ENCODE results near the gene KMT2C. TPM values are rescaled to one million over a fixed set of nuclear protein-coding genes. Genes with fewer than 3 reads are reported as not detected.

KMT2C gene
- total and polyA plus RNA-seq, 2 of the 8 experiments (the other 6 are each of a cell fraction or from before 2014, with no cell fraction given), result 9.1 to 40.8 TPM

DNA sequence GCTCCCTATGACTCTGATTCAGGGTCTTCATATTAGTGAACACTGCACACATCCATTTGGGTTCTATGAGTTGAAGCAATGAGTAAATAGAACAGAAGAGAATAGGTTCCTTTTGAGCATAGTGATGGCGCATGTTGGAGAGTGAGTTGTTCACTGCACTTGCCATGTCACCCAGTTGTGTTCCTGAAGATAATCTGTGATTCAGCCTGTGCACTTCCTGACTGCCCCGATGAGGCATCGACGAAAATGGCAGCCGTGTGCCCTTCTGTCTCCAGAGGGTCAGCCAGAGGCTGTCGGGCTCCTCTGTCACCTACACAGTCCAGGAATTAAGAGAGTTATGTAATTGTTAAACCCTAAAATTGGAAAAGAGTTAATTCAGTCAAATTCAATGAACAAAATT is 315.6 kb downstream of the KMT2C start:
- Histone ChIP-seq H4K91ac (replicated peaks; ENCODE audit: insufficient read length, low read length) (no peak overlapping the region), H2BK20ac (ENCODE audit: low read length) (no peak overlapping the region), H3K79me1 (ENCODE audit: low read depth, low read length) (no peaks in the 10 kb centered on the region), H3K9ac (replicated peaks in 1 of 4; ENCODE audit: extremely low read depth in 1 of 4, low read depth in 3 of 4, low read length in 3 of 4) (no peak overlapping the region), H3K4ac (replicated peaks; ENCODE audit: insufficient read length, low read depth, low read length) (no peak overlapping the region), H3K23ac (ENCODE audit: insufficient read length) (no peak overlapping the region), H3K23me2 (ENCODE audit: low read depth, low read length) (no peaks in the 10 kb centered on the region), H4K5ac (ENCODE audit: insufficient read length, low read depth, low read length) (no peak overlapping the region), H2AK5ac (ENCODE audit: low read depth, low read length) (no peak overlapping the region), H3K9me3 (ENCODE audit: insufficient read depth in 2 of 2, low read depth in 1 of 2, low read length in 1 of 2) (no peaks in the 10 kb centered on the region), H2BK5ac (ENCODE audit: low read depth, low read length) (no peak overlapping the region), H2BK12ac (ENCODE audit: low read depth, low read length) (no peak overlapping the region), H2BK15ac (ENCODE audit: low read length) (no peak overlapping the region), H3K4me3 (ENCODE audit: extremely low read depth in 1 of 4, insufficient read depth in 2 of 4, low read depth in 3 of 4, low read length in 4 of 4) (no peak overlapping the region), H4K8ac (ENCODE audit: extremely low read depth, insufficient read depth, low read length) (no peak overlapping the region; the same call in 1 of the 2 replicates), H3K36me3 (ENCODE audit: control insufficient read depth in 2 of 4, insufficient read depth in 4 of 4, low read length in 3 of 4) (peaks cover 4 to 52% (median 32%) of the 10 kb centered on the region in 4 experiments; a peak in 7 of 8 replicates), H3K4me1 (replicated peaks in 1 of 4; ENCODE audit: control insufficient read depth in 3 of 4, insufficient read depth in 4 of 4, low read length in 3 of 4) (no peaks in the 10 kb centered on the region), H3K18ac (ENCODE audit: extremely low read depth, low read length) (no peak overlapping the region), H3K79me2 (ENCODE audit: control insufficient read depth in 1 of 2, insufficient read depth in 2 of 2, low read length in 2 of 2) (no peaks in the 10 kb centered on the region), H3K27ac (ENCODE audit: low read depth, low read length) (no peak overlapping the region), H3K14ac (ENCODE audit: insufficient read length) (no peak overlapping the region), H3K4me2 (ENCODE audit: insufficient read depth in 1 of 2, low read depth in 2 of 2, low read length in 2 of 2) (no peak overlapping the region), H4K20me1 (replicated peaks in 1 of 2; ENCODE audit: control insufficient read depth in 1 of 2, insufficient read depth in 2 of 2, low read length in 2 of 2) (peaks cover 2% of the 10 kb centered on the region in 2 experiments), H3K56ac (replicated peaks; ENCODE audit: insufficient read length, low read depth, low read length) (no peak overlapping the region), H2BK120ac (replicated peaks; ENCODE audit: low read depth, low read length) (no peak overlapping the region), H2AFZ (ENCODE audit: low read length) (no peak overlapping the region), H3K27me3 (replicated peaks in 1 of 4; ENCODE audit: control insufficient read depth in 3 of 4, extremely low read depth in 1 of 4, insufficient read depth in 3 of 4, low read length in 3 of 4) (no peaks in the 10 kb centered on the region)
- ChIA-PET CTCF (ENCODE audit: partially characterized antibody) (interaction anchor here (0.6 kb wide), 1 partner anchor 45 kb away, joined by 3 read pairs; no protein-coding TSS in a partner anchor), POLR2A (ENCODE audit: partially characterized antibody) (no interaction called here)
- 97% methylated on average over 6 of the region's 6 CpGs; no CpG with 5 or more reads in 1 of the 2 experiments for WGBS, 2 experiments (ENCODE audit: extremely low coverage in 1 of 2, insufficient coverage in 1 of 2, insufficient read length in 1 of 2, insufficient replicate concordance in 2 of 2, low coverage in 1 of 2, low lambda C conversion rate in 2 of 2, missing lambda C conversion rate in 1 of 2)
- DNase-seq (ENCODE audit: low read depth in 1 of 2, low spot score in 2 of 2) (no peak), FAIRE-seq (no peak)
- TF ChIP-seq CHD1 (IDR thresholded peaks at IDR 0.05; ENCODE audit: low read depth, low read length) (no peak), TAF7 (optimal IDR thresholded peaks at IDR 0.05; ENCODE audit: borderline replicate concordance, low read depth, low read length) (no peak), TAF1 (IDR thresholded peaks at IDR 0.05; ENCODE audit: low read depth, low read length) (no peak)
- TF ChIP-seq, protein P1, sequence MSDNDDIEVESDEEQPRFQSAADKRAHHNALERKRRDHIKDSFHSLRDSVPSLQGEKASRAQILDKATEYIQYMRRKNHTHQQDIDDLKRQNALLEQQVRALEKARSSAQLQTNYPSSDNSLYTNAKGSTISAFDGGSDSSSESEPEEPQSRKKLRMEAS (IDR thresholded peaks at IDR 0.05), result no peak
- TF ChIP-seq, protein P2, sequence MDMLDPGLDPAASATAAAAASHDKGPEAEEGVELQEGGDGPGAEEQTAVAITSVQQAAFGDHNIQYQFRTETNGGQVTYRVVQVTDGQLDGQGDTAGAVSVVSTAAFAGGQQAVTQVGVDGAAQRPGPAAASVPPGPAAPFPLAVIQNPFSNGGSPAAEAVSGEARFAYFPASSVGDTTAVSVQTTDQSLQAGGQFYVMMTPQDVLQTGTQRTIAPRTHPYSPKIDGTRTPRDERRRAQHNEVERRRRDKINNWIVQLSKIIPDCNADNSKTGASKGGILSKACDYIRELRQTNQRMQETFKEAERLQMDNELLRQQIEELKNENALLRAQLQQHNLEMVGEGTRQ (IDR thresholded peaks at IDR 0.05; ENCODE audit: low read length), result no peak

All from H1 (cell line).